Measurements from ENCODE around the gene TGM1.
"Not testable (repeated sequence)": the region's sequence is repeated elsewhere in the genome, so short reads cannot be mapped to it uniquely, and the experiment has no call there.

TGM1 gene

DNA sequence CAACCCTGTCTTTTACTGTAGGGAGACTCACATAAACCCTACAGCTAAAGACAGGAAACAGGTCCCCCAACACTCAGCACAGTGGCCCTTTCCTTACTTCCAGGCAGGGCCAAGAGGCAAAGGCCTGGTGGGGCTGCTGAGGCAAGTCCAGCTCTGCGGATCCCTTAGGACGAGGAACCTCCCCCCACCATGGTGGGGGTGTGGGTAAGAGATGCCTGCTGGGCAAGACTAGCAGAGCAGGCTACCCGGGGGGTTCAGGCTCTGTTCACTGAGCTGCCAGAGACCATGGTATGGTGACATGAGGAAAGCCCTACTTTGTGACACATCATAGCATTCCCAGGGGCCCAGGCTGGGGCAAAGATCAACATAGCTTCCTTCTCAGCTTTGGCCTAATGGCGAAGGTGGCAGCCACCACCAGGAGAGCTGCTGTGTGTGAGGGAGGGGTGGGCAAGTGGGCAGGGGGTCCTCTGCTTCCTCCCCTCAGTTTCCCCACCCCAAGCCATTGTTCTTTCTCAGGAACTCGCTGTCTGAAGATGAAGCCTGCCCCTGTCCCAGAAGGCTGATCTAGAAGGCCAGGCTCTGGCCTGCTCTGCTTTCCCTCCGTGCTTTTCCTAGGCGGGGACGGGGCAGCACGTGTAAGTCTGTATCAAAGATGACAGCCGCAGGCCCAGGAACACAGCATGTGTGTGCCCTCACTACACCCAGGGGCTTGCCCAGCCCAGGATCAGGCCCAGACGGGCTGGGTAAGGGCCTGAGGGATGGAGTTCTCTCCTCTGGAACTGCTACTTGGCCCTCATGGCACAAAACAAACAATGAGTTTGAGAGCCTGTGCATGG, 10.5 kb downstream of the TGM1 start:
- DNase-seq, result no peak

- no peak for DNase-seq
These were observed 11.1 kb downstream of the TGM1 start for GRCh38 chr14:24251880-24252288.

- DNase-seq, result no peak
These were observed 12.6 kb downstream of the TGM1 start for GRCh38 chr14:24250354-24250753.

GRCh38 chr14:24249230-24250021, 13.6 kb downstream of the TGM1 start:
- DNase-seq, result no peak

DNA sequence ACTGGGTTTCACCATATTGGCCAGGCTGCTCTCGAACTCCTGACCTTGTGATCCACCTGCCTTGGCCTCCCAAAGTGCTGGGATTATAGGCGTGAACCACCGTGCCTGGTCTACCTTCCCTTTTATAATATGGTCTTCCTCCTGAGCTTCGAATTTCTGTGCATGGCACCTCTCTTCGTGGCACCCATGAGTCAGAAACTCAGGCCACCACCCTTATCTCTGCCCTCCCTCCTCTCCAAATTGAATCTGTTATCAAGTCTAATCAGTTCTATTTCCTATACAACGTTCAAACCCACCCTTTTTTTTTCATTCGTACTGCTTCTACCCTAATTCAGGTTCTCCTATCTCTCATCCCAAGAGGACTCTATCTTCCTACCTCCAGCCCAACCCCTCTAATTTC, 15.6 kb downstream of the TGM1 start:
- no peak for DNase-seq

GRCh38 chr14:24246765-24247212, 16.2 kb downstream of the TGM1 start:
- DNase-seq, result peak; percentile 62

DNA sequence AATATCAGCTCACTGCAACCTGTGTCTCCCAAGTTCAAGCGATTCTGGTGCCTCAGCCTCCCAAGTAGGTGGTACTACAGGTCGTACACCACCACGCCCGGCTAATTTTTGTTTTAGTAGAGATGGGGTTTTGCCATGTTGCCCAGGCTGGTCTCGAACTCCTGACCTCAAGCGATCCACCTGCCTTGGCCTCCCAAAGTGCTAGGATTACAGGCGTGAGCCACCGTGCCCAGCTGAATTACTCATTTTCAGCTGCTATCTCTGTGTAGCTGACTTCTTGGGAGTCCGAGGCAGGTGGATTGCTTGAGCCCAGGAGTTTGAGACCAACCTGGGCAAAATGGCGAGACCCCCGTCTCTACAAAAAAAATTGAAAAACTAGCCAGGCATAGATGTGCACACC, 17.6 kb downstream of the TGM1 start:
- not testable (repeated sequence) for DNase-seq

DNA sequence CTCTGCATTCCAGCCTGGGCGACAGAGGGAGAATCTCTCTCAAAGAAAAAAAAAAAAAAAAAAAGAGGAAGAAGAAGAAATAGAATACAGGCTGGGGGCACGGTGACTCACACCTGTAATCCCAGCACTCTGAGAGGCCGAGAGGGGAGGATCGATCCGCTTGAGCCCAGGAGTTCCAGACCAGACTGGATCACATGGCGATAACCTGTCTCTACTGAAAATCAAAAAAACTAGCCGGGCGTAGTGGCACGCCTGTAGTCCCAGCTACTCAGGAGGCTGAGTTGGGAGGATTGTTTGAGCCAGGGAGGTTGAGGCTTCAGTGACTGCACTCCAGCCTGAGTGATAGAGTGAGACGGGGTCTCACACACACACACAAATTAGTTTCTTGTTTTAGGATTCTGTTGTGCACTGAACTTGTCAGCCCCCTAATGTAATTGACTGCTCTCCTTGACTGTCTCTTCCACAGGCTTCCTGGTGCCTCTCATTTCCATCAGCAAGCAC, 19.6 kb downstream of the TGM1 start:
- no peak for DNase-seq

- peak; percentile 94 for DNase-seq
These were observed 21.0 kb downstream of the TGM1 start for GRCh38 chr14:24241829-24242443.

GRCh38 chr14:24240110-24240918, 22.7 kb downstream of the TGM1 start:
- DNase-seq, result no peak

- no peak for DNase-seq
These were observed 24.4 kb downstream of the TGM1 start for GRCh38 chr14:24238527-24239037.

DNA sequence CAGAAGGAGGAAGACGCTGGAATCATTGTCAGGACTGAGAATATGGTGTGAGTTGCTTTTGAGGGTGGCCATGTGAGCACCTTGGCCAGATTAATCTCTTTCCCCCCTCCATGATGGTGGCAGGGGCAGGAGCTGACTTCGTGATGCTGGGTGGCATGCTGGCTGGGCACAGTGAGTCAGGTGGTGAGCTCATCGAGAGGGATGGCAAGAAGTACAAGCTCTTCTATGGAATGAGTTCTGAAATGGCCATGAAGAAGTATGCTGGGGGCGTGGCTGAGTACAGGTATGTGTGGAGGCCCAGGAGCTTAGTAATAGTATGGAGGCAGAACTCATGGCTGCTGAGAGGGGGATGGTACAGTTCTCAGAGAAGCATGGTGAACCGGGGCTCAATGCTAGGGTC, 24.9 kb downstream of the TGM1 start:
- no peak for DNase-seq

- DNase-seq, result no peak
These were observed 25.5 kb downstream of the TGM1 start for GRCh38 chr14:24237463-24237955.

DNA sequence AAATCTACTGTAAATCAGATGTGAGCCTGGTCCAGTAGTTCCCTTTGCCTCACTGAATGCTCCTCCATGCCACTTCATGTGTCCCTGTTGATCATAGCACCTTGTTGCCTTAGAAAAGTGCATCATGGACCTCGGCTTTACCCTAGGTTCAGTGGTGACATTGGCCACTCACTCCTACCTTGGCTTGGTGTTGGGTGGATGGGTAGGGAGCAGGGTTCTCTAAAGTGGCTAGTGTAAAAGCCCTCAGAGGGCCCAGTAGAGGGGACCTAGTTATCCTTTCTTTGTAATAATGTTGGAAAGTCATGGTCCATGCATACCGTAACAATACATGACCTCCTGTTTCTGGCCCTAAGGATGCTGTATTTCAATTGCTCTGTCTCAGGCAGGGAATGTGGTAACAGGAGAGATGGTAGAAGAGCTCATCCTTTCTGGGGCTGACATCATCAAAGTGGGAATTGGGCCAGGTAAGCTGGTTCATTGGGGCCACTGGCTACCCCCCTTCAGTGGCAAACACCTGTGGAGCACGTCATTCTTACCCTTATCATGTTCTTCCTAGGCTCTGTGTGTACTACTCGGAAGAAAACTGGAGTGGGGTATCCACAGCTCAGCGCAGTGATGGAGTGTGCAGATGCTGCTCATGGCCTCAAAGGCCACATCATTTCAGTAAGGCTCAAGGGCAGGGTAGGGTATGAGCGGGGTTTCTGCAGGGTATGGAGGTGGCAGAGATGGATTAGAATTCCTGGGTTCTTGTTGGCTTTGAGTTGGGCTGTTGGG, 26.1 kb downstream of the TGM1 start:
- DNase-seq, result no peak

- no peak for DNase-seq
These were observed 26.9 kb downstream of the TGM1 start for GRCh38 chr14:24235804-24236688.

DNA sequence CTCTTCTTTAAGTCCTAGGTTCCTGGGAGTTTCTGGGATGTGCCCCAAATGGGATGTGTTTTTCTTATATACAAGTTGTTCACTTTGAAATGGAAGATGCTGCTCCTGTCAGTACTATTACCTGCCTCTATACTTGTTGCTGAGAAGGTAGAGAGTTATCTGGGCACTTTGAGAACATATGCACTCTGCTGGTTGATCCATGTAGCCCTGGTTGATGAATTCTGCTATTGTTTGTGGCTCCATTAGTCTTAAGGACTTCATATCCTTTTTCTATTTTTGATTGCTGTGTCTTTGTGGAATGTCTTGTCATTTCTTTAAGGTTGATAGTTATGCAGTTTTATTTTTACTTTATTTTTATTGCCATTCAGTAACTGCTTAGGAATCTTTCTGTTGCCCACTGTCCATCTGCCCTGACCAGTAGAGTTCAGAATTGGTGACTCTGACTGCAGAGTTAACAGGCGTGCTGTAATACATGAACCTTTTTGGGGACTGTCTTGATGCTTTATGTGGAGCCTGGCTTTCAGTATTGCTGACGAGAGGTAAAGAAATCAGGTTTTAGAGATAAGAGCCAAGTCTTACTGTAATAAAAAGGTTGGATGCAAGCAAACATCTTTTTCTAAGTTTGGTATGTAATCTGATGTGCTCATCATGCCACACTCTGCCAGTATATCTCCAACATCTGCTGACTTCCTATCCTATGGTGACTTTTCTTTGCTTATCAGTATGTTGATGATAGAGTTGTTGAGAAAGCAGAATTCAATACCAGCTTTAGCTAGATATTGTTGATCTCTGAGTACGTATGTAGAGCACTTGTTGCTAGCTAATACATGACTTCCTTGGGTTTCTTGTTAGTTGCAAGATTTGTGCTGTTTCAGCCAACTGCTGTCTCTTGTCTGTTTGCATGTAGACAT, 28.6 kb downstream of the TGM1 start:
- no peak for DNase-seq

DNA sequence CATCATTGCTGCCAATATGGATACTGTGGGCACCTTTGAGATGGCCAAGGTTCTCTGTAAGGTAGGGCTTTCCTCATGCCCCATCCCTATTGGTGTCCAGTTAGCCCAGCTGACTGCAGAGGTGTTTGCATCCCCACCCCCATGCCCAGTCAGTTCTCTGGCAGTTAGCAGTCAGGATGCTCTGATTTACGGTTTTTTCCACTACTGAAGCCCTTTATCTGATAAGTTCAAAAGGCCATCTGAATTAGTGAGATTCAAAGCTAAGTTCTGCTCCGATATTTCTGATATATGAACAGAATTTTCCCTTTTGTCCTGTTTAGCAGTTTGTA, 29.5 kb downstream of the TGM1 start:
- DNase-seq, result no peak

GRCh38 chr14:24232645-24233537, 30.1 kb downstream of the TGM1 start, which contains the start of gene GMPR2:
TSS of gene GMPR2 (plus strand) at chr14:24232929. CDS start at chr14:24233254, 325 bp downstream.
- peak; percentile 31 for DNase-seq
